Neural cell (in vitro differentiated cells): ENCODE results near the gene ZNF532.

ENCODE experiments used
- EP300 ChIP-seq: fragments of 450-650 bp; conservative IDR thresholded peaks from 2 replicates; pipeline ENCODE4 v1.6.1; 2014; ENCODE audit warnings: antibody characterized with exemption, mild to moderate bottlenecking, moderate library complexity; ENCODE audit not compliant: poor library complexity, severe bottlenecking
- EZH2 ChIP-seq: fragments of 200-600, 300-800 bp; shearing (Covaris generic), sonication (generic); IDR thresholded peaks from 2 replicates; pipeline ENCODE4 v1.6.1; 2014; ENCODE audit warnings: antibody characterized with exemption, low read length, borderline replicate concordance, mild to moderate bottlenecking; ENCODE audit not compliant: insufficient read depth, poor library complexity, severe bottlenecking
- MXI1 ChIP-seq: fragments of 450-650 bp; conservative IDR thresholded peaks from 2 replicates; pipeline ENCODE4 v1.6.1; 2014; ENCODE audit warnings: antibody characterized with exemption, mild to moderate bottlenecking; ENCODE audit not compliant: poor library complexity, severe bottlenecking
- POLR2AphosphoS5 ChIP-seq: IDR thresholded peaks from 2 replicates; pipeline ENCODE4 v1.6.1; 2012
- RAD21 ChIP-seq: fragments of 450-650 bp; conservative IDR thresholded peaks from 2 replicates; pipeline ENCODE4 v1.6.1; 2014; ENCODE audit warnings: antibody characterized with exemption, mild to moderate bottlenecking, moderate library complexity
- TAF1 ChIP-seq: IDR thresholded peaks from 2 replicates; pipeline ENCODE4 v1.6.1; 2012; ENCODE audit warnings: low read depth
- TF ChIP-seq, protein P1 (sequence below): IDR thresholded peaks from 2 replicates; pipeline ENCODE4 v1.6.1; 2012; ENCODE audit warnings: borderline replicate concordance
- TF ChIP-seq, protein P2 (sequence below): fragments of 450-650 bp; IDR thresholded peaks from 2 replicates; pipeline ENCODE4 v1.5.1; 2014; ENCODE audit warnings: antibody characterized with exemption, mild to moderate bottlenecking, moderate library complexity; ENCODE audit not compliant: poor library complexity, severe bottlenecking

DNA sequence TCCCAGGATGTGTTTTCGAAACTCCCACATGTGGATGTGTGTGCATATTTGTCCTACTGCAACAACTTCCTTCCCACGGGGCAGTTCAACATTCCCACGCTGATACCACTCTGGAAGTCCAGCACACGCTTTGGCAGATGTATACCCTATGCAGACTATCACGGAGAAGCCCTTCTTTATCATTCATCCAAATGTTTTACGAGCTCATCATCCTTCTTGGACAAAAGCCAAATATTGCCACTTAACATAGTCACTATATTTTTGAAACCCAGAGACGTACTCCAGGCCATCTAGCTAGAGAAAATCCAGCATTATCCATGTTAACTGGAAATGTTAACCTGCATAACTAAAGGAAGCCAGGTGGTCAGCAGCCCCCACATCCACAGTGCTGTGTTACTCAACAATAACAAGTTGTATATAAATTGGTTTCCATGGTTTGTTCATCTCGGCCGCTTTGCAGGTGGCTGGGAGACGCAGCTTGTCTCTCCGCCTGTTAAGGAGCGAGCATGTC lies 131.5 kb downstream of the ZNF532 start:
- TF ChIP-seq EZH2 = no peak
- TF ChIP-seq, protein P1, sequence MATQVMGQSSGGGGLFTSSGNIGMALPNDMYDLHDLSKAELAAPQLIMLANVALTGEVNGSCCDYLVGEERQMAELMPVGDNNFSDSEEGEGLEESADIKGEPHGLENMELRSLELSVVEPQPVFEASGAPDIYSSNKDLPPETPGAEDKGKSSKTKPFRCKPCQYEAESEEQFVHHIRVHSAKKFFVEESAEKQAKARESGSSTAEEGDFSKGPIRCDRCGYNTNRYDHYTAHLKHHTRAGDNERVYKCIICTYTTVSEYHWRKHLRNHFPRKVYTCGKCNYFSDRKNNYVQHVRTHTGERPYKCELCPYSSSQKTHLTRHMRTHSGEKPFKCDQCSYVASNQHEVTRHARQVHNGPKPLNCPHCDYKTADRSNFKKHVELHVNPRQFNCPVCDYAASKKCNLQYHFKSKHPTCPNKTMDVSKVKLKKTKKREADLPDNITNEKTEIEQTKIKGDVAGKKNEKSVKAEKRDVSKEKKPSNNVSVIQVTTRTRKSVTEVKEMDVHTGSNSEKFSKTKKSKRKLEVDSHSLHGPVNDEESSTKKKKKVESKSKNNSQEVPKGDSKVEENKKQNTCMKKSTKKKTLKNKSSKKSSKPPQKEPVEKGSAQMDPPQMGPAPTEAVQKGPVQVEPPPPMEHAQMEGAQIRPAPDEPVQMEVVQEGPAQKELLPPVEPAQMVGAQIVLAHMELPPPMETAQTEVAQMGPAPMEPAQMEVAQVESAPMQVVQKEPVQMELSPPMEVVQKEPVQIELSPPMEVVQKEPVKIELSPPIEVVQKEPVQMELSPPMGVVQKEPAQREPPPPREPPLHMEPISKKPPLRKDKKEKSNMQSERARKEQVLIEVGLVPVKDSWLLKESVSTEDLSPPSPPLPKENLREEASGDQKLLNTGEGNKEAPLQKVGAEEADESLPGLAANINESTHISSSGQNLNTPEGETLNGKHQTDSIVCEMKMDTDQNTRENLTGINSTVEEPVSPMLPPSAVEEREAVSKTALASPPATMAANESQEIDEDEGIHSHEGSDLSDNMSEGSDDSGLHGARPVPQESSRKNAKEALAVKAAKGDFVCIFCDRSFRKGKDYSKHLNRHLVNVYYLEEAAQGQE = no peak
- no peak for TF ChIP-seq EP300
- TF ChIP-seq, protein P2, sequence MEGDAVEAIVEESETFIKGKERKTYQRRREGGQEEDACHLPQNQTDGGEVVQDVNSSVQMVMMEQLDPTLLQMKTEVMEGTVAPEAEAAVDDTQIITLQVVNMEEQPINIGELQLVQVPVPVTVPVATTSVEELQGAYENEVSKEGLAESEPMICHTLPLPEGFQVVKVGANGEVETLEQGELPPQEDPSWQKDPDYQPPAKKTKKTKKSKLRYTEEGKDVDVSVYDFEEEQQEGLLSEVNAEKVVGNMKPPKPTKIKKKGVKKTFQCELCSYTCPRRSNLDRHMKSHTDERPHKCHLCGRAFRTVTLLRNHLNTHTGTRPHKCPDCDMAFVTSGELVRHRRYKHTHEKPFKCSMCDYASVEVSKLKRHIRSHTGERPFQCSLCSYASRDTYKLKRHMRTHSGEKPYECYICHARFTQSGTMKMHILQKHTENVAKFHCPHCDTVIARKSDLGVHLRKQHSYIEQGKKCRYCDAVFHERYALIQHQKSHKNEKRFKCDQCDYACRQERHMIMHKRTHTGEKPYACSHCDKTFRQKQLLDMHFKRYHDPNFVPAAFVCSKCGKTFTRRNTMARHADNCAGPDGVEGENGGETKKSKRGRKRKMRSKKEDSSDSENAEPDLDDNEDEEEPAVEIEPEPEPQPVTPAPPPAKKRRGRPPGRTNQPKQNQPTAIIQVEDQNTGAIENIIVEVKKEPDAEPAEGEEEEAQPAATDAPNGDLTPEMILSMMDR = no peak
- no peak for TF ChIP-seq MXI1
- TF ChIP-seq TAF1 = no peak
- no peak for TF ChIP-seq POLR2AphosphoS5
- no peak for TF ChIP-seq RAD21
